22Rv1 (cell line): ENCODE results near the gene ZDHHC8.

ENCODE experiments used
- H3K27ac ChIP-seq: fragments of 450-650 bp; 2 replicates; pipeline ENCODE4 v1.5.1; 2017
- ZFX ChIP-seq: fragments of 450-650 bp; IDR thresholded peaks from 2 replicates; pipeline ENCODE4 v1.6.1; 2017; ENCODE audit warnings: antibody characterized with exemption, borderline replicate concordance
- TF ChIP-seq, protein P1 (sequence below): fragments of 450-650 bp; IDR thresholded peaks from 2 replicates; pipeline ENCODE4 v1.5.1; 2017; ENCODE audit warnings: mild to moderate bottlenecking

The ZDHHC8 gene

DNA sequence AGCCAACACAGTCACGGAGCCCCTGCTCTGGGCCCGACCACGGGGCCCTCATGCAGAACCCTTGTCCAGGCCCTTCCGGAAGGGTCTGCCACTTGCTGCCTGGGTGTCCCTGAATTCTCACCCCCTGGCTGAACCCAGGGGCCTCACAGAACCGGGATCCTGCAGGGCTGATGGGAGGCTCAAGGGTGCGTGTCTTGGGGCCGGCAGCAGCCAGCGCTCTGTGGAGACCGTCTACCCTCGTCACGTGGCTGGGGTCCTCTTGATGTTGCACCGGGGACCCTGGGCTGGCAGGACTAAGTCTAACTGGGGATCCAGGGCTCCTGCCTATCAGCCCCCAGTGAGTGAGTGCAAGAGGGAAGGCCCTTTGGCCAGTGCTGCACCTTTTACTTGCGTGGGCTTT lies 38.6 kb downstream of the ZDHHC8 start:
- TF ChIP-seq ZFX = no peak
- TF ChIP-seq, protein P1, sequence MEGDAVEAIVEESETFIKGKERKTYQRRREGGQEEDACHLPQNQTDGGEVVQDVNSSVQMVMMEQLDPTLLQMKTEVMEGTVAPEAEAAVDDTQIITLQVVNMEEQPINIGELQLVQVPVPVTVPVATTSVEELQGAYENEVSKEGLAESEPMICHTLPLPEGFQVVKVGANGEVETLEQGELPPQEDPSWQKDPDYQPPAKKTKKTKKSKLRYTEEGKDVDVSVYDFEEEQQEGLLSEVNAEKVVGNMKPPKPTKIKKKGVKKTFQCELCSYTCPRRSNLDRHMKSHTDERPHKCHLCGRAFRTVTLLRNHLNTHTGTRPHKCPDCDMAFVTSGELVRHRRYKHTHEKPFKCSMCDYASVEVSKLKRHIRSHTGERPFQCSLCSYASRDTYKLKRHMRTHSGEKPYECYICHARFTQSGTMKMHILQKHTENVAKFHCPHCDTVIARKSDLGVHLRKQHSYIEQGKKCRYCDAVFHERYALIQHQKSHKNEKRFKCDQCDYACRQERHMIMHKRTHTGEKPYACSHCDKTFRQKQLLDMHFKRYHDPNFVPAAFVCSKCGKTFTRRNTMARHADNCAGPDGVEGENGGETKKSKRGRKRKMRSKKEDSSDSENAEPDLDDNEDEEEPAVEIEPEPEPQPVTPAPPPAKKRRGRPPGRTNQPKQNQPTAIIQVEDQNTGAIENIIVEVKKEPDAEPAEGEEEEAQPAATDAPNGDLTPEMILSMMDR = no peak
- H3K27ac ChIP-seq = no peak overlapping the region

DNA sequence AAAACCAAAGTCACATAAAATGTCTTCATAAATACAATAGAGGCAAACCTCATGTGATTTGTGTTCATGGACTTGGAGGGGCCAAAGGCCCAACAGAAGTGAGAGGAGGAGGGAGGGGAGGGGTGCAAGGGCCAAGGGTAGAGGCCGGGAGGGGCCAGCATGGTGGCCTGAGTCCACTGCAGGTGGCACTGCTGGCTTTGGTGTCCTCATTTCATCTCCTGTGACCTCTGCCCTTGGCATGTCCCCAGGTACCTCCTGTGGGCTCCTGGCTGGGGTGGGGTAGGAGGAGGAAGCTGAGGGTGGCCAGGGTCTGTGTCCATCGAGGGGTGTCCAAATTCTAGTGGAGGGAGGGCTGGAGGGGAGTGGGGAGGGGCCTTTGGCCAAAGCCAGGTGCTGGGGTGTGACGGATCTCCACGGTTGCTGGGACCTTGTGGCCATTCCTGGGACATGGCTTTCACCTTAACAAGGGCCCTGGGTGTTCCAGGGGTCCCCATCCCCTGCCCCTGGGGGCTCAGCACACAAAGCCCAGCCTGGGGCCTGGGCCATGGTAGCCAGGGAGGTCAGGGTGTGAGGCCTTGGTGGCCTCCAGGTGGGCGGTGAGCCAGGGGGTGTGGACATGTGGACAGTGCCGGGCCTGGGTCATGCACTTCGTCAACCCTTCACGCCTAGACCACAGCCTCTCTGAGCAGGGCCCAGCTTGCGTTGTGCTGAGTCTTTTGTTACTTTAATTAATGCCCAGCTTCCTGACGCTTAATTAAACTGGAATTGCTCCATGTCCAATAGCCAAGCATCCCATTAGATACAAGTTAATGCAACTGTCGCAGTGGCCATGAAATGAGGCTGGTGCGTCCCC lies 39.9 kb downstream of the ZDHHC8 start:
- H3K27ac ChIP-seq = no peak overlapping the region
- TF ChIP-seq ZFX = no peak
- TF ChIP-seq, protein P1 = no peak

DNA sequence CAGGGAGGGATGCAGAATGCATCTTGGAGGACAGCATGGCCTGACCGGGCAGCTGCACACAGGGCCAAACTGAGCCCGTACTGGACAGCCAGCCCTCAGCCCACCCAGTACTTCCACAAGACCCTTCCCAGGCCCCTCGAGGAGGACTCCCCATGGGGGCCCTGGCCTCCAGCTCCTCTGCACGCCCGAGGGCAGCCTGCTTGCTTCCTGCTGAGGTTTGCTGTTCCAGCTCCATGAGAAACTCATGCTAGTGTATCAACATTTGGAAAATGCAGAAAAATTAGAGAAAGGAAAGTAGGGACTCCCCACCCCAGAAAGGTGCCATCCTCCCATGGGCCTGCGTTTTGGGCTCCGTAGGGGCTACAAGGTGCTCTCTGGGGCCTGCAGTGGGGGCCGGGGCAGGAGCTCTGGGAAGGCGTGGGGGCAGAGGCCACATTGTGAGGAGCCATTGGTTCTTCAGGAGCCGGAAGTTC lies 40.6 kb downstream of the ZDHHC8 start:
- H3K27ac ChIP-seq = no peak overlapping the region
- TF ChIP-seq ZFX = no peak
- TF ChIP-seq, protein P1 = no peak

DNA sequence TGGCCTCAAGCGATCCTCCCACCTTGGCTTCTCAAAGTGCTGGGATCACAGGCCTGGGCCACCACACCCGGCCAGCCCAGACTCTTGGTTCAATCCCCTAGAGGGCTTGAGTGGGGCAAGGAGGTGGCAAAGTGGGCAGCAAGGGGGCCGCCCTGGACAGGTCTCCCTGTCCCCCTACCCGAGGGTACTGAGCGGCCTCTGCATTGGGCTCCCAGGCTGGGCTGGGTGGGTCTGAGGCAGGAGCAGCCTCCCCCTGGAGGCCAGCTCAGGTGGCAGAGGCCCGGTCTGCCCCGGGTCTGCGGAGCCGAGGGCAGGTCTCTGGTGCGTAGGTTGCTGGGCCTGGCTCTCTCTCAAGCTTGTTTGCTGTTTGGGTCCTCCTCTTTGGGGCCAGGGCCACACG lies 41.6 kb downstream of the ZDHHC8 start:
- no peak for TF ChIP-seq ZFX
- TF ChIP-seq, protein P1 = no peak
- H3K27ac ChIP-seq = no peak overlapping the region

DNA sequence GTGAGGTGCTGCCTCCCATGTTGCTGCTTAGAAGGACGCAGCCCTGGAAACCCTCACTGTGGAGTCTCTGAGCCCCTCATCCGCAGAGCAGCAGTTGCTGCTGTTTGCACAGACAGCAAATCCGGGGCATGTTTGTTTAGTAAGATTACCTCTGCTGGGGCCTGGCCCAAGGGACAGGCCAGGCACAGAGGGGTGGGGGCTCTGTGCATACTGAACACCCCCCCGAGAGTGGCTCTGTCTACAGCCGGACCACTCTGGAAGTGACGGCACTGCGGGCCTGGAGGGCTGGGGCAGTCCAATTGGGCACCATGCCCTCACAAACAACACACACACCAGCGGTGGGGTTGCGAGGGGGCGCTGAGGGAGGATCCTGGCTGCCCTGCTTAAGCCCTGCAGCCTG lies 42.2 kb downstream of the ZDHHC8 start:
- TF ChIP-seq, protein P1 = no peak
- no peak for TF ChIP-seq ZFX
- no peak overlapping the region for H3K27ac ChIP-seq

DNA sequence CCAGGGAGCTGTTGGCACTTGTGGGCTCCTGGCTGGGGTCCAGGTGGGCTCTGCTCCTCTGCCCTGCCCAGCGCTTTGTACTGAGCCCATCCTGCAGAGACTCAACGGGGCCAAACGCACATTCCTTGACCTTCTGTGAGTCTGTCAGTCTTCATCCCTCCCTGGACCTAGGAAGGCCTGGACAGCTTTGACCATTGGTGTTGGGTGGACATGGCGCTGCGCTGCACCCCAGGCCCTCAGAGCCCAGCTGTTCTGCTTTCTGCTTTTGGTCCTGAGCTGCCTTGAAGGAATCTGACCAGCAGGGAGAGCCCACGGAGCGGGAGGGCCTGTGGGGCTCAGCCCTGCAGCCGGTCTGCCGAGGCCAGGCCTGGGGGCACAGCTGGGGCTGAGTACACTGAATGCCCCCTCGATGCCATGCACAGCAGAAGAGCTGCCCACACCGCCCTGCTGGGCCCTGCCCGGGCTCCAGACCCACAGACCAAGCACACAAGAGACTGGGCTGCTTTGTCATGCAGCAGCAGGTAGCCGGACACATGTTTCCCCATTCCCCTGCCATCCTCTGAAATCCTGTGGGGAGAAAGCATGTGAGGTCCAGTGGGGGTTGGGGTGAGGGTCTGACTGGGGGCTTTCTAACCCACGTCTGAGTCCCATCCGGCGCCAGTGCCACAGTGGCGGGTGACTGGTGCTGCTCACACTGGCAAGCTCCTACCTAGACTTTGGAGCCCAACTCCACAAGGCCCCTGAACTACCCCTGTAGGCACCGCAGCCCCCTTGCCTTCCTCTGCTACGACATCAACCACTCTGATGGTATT lies 43.4 kb downstream of the ZDHHC8 start:
- H3K27ac ChIP-seq = no peak overlapping the region

More for the DNA sequence above, 43.4 kb downstream of the ZDHHC8 start:
- TF ChIP-seq, protein P1 = no peak
- no peak for TF ChIP-seq ZFX
